ENCODE data around the gene SORD.

GRCh38 chr15:45115312-45115820 lies 92.4 kb downstream of the SORD start:
- TF ChIP-seq CTCF (conservative IDR thresholded peaks at IDR 0.05) (no peak), ZFX (IDR thresholded peaks at IDR 0.05) (no peak)
